ENCODE data around the gene RGS3.

Gene RGS3

DNA sequence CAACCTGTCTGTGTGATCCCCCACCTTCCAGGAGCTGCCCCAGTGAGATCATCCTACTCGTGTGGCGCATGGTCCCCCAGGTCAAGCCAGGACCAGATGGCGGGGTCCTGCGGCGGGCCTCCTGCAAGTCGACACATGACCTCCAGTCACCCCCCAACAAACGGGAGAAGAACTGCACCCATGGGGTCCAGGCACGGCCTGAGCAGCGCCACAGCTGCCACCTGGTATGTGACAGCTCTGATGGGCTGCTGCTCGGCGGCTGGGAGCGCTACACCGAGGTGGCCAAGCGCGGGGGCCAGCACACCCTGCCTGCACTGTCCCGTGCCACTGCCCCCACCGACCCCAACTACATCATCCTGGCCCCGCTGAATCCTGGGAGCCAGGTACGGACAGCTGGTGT lies 43.7 kb downstream of the RGS3 start:
- Histone ChIP-seq H3K27me3 (replicated peaks; ENCODE audit: control insufficient read depth, insufficient read depth, low read length, poor library complexity, severe bottlenecking) (no peaks in the 10 kb centered on the region), H3K4me1 (ENCODE audit: control insufficient read depth, insufficient read depth, low read length, poor library complexity, severe bottlenecking) (peaks cover 14% of the 10 kb centered on the region), H3K27ac (ENCODE audit: insufficient read depth, low read length, poor library complexity, severe bottlenecking) (no peak overlapping the region), H3K4me3 (ENCODE audit: insufficient read depth, low read depth, low read length, poor library complexity, severe bottlenecking) (no peak overlapping the region), H3K9me3 (ENCODE audit: control insufficient read depth, low read length) (no peaks in the 10 kb centered on the region), H3K36me3 (ENCODE audit: control insufficient read depth, insufficient read depth, low read length) (no peaks in the 10 kb centered on the region)
- no peak for DNase-seq

DNA sequence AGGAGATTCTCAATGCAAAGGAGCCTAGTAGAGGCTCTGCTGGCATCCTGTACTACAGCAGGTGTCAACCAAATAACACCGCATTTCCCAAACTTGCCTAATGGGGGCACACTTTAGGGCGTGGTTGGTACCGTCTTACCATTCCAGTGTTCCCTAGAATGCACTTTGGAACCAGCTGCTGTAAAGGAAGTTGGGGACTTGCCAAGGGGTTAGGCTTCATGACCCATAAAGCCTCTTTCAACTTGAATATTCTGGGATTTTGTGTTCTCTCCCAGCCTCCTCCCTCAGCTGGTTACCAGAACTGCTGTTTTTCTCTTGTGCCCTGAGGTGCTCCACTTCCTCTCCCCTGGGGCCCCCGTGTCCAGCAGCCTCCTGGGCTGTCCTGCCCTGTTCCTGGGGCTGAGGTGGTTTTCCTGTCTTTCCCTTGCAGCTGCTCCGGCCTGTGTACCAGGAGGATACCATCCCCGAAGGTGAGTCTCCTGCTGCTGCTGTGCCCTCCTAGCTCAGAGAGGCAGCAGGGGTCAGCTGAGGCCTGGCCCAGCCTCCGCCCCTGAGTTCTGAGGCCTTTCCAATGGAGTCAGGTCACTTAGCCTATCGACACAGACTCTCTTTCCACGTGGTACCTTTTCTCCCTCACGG lies 44.7 kb downstream of the RGS3 start:
- Histone ChIP-seq H3K9me3 (ENCODE audit: control insufficient read depth, low read length) (no peaks in the 10 kb centered on the region), H3K27ac (ENCODE audit: insufficient read depth, low read length, poor library complexity, severe bottlenecking) (no peak overlapping the region), H3K4me1 (ENCODE audit: control insufficient read depth, insufficient read depth, low read length, poor library complexity, severe bottlenecking) (peaks cover 23% of the 10 kb centered on the region), H3K27me3 (replicated peaks; ENCODE audit: control insufficient read depth, insufficient read depth, low read length, poor library complexity, severe bottlenecking) (no peaks in the 10 kb centered on the region), H3K36me3 (ENCODE audit: control insufficient read depth, insufficient read depth, low read length) (no peaks in the 10 kb centered on the region), H3K4me3 (ENCODE audit: insufficient read depth, low read depth, low read length, poor library complexity, severe bottlenecking) (no peak overlapping the region)
- no peak for DNase-seq

DNA sequence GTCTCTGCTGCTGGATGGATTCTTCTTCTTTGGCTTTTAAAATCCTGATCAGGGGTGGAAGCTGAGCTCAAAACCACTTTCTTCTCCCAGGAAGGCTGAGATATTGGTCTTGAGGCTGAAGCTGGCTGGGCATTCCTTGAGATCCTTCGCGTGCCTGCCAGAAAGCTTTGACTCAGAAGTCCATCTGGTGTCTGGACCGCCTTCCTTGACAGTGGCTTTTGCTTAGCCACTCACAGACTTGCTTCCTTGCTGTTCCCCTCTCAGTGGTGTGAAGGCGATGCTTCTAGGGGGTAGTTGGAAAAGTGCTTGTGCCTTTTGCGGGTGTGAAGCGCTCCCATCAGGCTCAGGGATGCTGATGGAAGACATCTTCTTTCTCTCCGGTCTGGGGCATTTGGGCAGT lies 45.9 kb downstream of the RGS3 start:
- H3K4me3 ChIP-seq (ENCODE audit: insufficient read depth, low read depth, low read length, poor library complexity, severe bottlenecking): no peak overlapping the region
- no peaks in the 10 kb centered on the region for H3K27me3 ChIP-seq (replicated peaks; ENCODE audit: control insufficient read depth, insufficient read depth, low read length, poor library complexity, severe bottlenecking)
- no peaks in the 10 kb centered on the region for H3K9me3 ChIP-seq (ENCODE audit: control insufficient read depth, low read length)
- no peak overlapping the region for H3K27ac ChIP-seq (ENCODE audit: insufficient read depth, low read length, poor library complexity, severe bottlenecking)
- H3K4me1 ChIP-seq (ENCODE audit: control insufficient read depth, insufficient read depth, low read length, poor library complexity, severe bottlenecking): peaks cover 35% of the 10 kb centered on the region
- H3K36me3 ChIP-seq (ENCODE audit: control insufficient read depth, insufficient read depth, low read length): no peaks in the 10 kb centered on the region
- no peak for DNase-seq

- Histone ChIP-seq H3K9me3 (ENCODE audit: control insufficient read depth, low read length) (no peaks in the 10 kb centered on the region), H3K4me1 (ENCODE audit: control insufficient read depth, insufficient read depth, low read length, poor library complexity, severe bottlenecking) (peaks cover 37% of the 10 kb centered on the region), H3K27ac (ENCODE audit: insufficient read depth, low read length, poor library complexity, severe bottlenecking) (peak overlapping the region; percentile 57), H3K36me3 (ENCODE audit: control insufficient read depth, insufficient read depth, low read length) (no peaks in the 10 kb centered on the region), H3K4me3 (ENCODE audit: insufficient read depth, low read depth, low read length, poor library complexity, severe bottlenecking) (no peak overlapping the region), H3K27me3 (replicated peaks; ENCODE audit: control insufficient read depth, insufficient read depth, low read length, poor library complexity, severe bottlenecking) (no peaks in the 10 kb centered on the region)
- no peak for DNase-seq
Observed at GRCh38 chr9:113511047-113511521, 47.6 kb downstream of the RGS3 start.

- Histone ChIP-seq H3K4me1 (ENCODE audit: control insufficient read depth, insufficient read depth, low read length, poor library complexity, severe bottlenecking) (peaks cover 43% of the 10 kb centered on the region), H3K27ac (ENCODE audit: insufficient read depth, low read length, poor library complexity, severe bottlenecking) (peak overlapping the region; percentile 57), H3K27me3 (replicated peaks; ENCODE audit: control insufficient read depth, insufficient read depth, low read length, poor library complexity, severe bottlenecking) (no peaks in the 10 kb centered on the region), H3K4me3 (ENCODE audit: insufficient read depth, low read depth, low read length, poor library complexity, severe bottlenecking) (peak overlapping the region; percentile 28), H3K9me3 (ENCODE audit: control insufficient read depth, low read length) (no peaks in the 10 kb centered on the region), H3K36me3 (ENCODE audit: control insufficient read depth, insufficient read depth, low read length) (no peaks in the 10 kb centered on the region)
- DNase-seq: peak; percentile 52 to 74 (median 68)
Observed at GRCh38 chr9:113511856-113512761, 48.6 kb downstream of the RGS3 start.

GRCh38 chr9:113513111-113513510 lies 49.6 kb downstream of the RGS3 start:
- H3K36me3 ChIP-seq (ENCODE audit: control insufficient read depth, insufficient read depth, low read length): no peaks in the 10 kb centered on the region
- peaks cover 50% of the 10 kb centered on the region for H3K4me1 ChIP-seq (ENCODE audit: control insufficient read depth, insufficient read depth, low read length, poor library complexity, severe bottlenecking)
- H3K27ac ChIP-seq (ENCODE audit: insufficient read depth, low read length, poor library complexity, severe bottlenecking): no peak overlapping the region
- H3K9me3 ChIP-seq (ENCODE audit: control insufficient read depth, low read length): no peaks in the 10 kb centered on the region
- no peak overlapping the region for H3K4me3 ChIP-seq (ENCODE audit: insufficient read depth, low read depth, low read length, poor library complexity, severe bottlenecking)
- no peaks in the 10 kb centered on the region for H3K27me3 ChIP-seq (replicated peaks; ENCODE audit: control insufficient read depth, insufficient read depth, low read length, poor library complexity, severe bottlenecking)
- DNase-seq: no peak

DNA sequence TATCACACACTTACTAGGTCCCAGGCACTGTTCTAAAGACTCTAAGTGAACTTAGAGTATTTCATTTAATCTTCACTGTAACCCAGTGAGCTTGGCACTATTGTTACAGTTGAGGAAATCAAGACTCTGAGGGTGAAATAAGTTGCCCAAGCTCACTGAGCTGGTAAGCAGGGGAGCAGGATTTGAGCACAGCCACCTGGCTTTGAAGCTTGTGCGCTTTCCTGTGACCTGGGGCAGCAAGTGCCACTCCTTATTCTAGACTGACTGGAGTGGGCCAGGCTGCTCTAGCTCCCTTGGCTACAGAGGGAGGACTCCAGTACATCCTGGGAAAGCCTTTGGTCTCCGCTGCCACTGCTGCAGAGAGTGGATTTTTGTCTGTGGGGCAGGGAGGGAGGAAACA lies 50.0 kb downstream of the RGS3 start:
- peaks cover 55% of the 10 kb centered on the region for H3K4me1 ChIP-seq (ENCODE audit: control insufficient read depth, insufficient read depth, low read length, poor library complexity, severe bottlenecking)
- H3K36me3 ChIP-seq (ENCODE audit: control insufficient read depth, insufficient read depth, low read length): no peaks in the 10 kb centered on the region
- no peaks in the 10 kb centered on the region for H3K27me3 ChIP-seq (replicated peaks; ENCODE audit: control insufficient read depth, insufficient read depth, low read length, poor library complexity, severe bottlenecking)
- no peak overlapping the region for H3K27ac ChIP-seq (ENCODE audit: insufficient read depth, low read length, poor library complexity, severe bottlenecking)
- no peaks in the 10 kb centered on the region for H3K9me3 ChIP-seq (ENCODE audit: control insufficient read depth, low read length)
- DNase-seq: no peak
- no peak overlapping the region for H3K4me3 ChIP-seq (ENCODE audit: insufficient read depth, low read depth, low read length, poor library complexity, severe bottlenecking)

DNA sequence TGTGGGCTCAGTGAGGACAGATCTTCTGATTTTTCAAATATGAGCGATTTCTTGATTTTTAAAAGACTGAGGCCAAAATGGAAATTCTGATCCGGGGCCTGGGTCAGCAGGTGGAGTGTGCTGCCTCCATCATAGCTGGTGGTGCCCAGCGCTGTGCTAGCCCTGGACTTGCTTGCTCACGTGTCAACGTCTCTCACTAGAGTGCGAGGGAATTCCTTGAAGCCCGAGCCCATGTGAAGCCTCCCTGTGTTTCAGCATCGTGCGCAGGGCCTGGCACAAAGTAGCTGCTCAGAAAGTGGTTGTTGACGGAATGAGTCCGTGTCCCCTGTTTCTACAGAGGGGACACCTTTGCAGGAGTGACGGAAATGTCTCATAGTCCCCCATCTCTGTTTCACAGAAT lies 50.5 kb downstream of the RGS3 start:
- peaks cover 60% of the 10 kb centered on the region for H3K4me1 ChIP-seq (ENCODE audit: control insufficient read depth, insufficient read depth, low read length, poor library complexity, severe bottlenecking)
- DNase-seq: no peak
- H3K4me3 ChIP-seq (ENCODE audit: insufficient read depth, low read depth, low read length, poor library complexity, severe bottlenecking): no peak overlapping the region
- H3K27ac ChIP-seq (ENCODE audit: insufficient read depth, low read length, poor library complexity, severe bottlenecking): no peak overlapping the region
- no peaks in the 10 kb centered on the region for H3K9me3 ChIP-seq (ENCODE audit: control insufficient read depth, low read length)
- H3K27me3 ChIP-seq (replicated peaks; ENCODE audit: control insufficient read depth, insufficient read depth, low read length, poor library complexity, severe bottlenecking): no peaks in the 10 kb centered on the region
- H3K36me3 ChIP-seq (ENCODE audit: control insufficient read depth, insufficient read depth, low read length): no peaks in the 10 kb centered on the region

- Histone ChIP-seq H3K27me3 (replicated peaks; ENCODE audit: control insufficient read depth, insufficient read depth, low read length, poor library complexity, severe bottlenecking) (no peaks in the 10 kb centered on the region), H3K27ac (ENCODE audit: insufficient read depth, low read length, poor library complexity, severe bottlenecking) (no peak overlapping the region), H3K36me3 (ENCODE audit: control insufficient read depth, insufficient read depth, low read length) (no peaks in the 10 kb centered on the region), H3K9me3 (ENCODE audit: control insufficient read depth, low read length) (no peaks in the 10 kb centered on the region), H3K4me1 (ENCODE audit: control insufficient read depth, insufficient read depth, low read length, poor library complexity, severe bottlenecking) (peaks cover 67% of the 10 kb centered on the region), H3K4me3 (ENCODE audit: insufficient read depth, low read depth, low read length, poor library complexity, severe bottlenecking) (no peak overlapping the region)
- no peak for DNase-seq
Observed at GRCh38 chr9:113514748-113515147, 51.2 kb downstream of the RGS3 start.

DNA sequence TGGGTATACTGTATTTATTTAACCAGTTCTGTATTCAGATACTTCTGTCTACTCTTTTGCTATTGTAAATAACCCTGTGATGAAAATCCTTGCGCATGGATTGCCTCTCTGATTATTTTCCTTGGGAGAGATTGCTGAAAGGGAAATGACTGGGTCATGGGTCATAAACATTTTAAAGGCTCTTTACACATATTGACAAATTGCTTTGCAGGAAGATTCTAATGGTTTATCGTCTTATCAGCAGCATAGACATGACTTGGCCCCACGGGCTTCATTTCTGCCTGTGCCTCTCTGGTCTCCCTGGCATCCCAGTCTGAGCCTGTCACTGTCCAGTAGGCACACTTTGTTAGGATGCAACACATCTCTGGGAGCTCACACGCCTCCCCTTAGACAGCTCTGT lies 52.3 kb downstream of the RGS3 start:
- Histone ChIP-seq H3K9me3 (ENCODE audit: control insufficient read depth, low read length) (no peaks in the 10 kb centered on the region), H3K27ac (ENCODE audit: insufficient read depth, low read length, poor library complexity, severe bottlenecking) (no peak overlapping the region), H3K4me3 (ENCODE audit: insufficient read depth, low read depth, low read length, poor library complexity, severe bottlenecking) (no peak overlapping the region), H3K36me3 (ENCODE audit: control insufficient read depth, insufficient read depth, low read length) (no peaks in the 10 kb centered on the region), H3K4me1 (ENCODE audit: control insufficient read depth, insufficient read depth, low read length, poor library complexity, severe bottlenecking) (peaks cover 77% of the 10 kb centered on the region), H3K27me3 (replicated peaks; ENCODE audit: control insufficient read depth, insufficient read depth, low read length, poor library complexity, severe bottlenecking) (no peaks in the 10 kb centered on the region)
- no peak for DNase-seq

Data from effector memory CD4-positive, alpha-beta T cell (primary cell).